Astrocyte (in vitro differentiated cells and primary cell): Measurements from ENCODE around the gene CSMD2.

ENCODE experiments used
- CTCF ChIP-seq: IDR thresholded peaks from 2 replicates; pipeline ENCODE4 v1.5.1; 2011; ENCODE audit warnings: low read depth, mild to moderate bottlenecking, inconsistent platforms, low read length, moderate library complexity; ENCODE audit not compliant: insufficient read depth
- EZH2 ChIP-seq: IDR thresholded peaks from 2 replicates; pipeline ENCODE4 v1.6.1; 2012; ENCODE audit warnings: mild to moderate bottlenecking, low read length, inconsistent platforms; ENCODE audit not compliant: insufficient read depth

DNA sequence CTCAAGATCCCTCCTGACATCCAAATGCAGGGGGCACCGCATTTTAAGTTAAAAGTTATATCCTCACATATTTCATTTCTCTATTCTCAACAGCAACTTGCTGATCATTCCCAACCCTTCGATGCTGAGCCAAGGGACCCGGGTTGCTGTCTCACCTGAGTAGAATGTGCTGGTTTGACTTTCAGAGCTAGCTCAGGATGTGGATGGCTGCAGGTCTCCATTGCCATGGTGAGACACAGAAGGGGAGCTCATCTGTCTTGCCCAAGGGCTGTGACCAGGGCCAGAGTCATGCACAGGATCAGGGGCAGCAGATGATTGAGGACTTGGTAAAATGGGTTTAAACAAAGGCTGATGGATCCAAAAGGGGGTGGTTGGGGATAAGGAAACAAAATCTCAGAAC lies 189.1 kb downstream of the CSMD2 start:
- TF ChIP-seq CTCF (no peak), EZH2 (no peak)
